Kidney epithelial cell (primary cell): Measurements from ENCODE around the gene CFAP52. TPM values are rescaled to one million over a fixed set of nuclear protein-coding genes. Genes with fewer than 3 reads are reported as not detected.

ENCODE experiments used
- total RNA-seq: library from RNA; depleted of rRNA; stranded (reverse); fragments of >200 nt; gene quantifications from 2 replicates; pipeline ENCODE4 v1.2.3, GENCODE V29; 2015

Gene CFAP52
- total RNA-seq, 1 donor from 2014 or later, result not detected

Other genes with a start within 250 kb of the CFAP52 start
- 76.3 and 102 TPM in 2 replicates for gene STX8, start 822 bp upstream of the CFAP52 start, total RNA-seq
- gene USP43, start 68.9 kb downstream of the CFAP52 start, total RNA-seq, result 11.2 and 12.0 TPM in 2 replicates
- not detected in 2 replicates for gene DHRS7C, start 214.9 kb downstream of the CFAP52 start, total RNA-seq
- gene GSG1L2, start 245.4 kb downstream of the CFAP52 start, total RNA-seq, result not detected in 2 replicates
- 0.25 and 0.48 TPM in 2 replicates for gene GLP2R, start 249.3 kb downstream of the CFAP52 start, total RNA-seq